WTC11 (cell line): ENCODE measurements around the gene KCNT2. TPM values are rescaled to one million over a fixed set of nuclear protein-coding genes. Genes with fewer than 3 reads are reported as not detected.

ENCODE experiments used
- ATAC-seq: fragments of 200-7000 bp; cut with Tn5 transposase; 2 replicates; pipeline ENCODE4 v1.10.0; 2021; ENCODE audit warnings: mild to moderate bottlenecking, moderate library complexity
- CTCF ChIA-PET: fragments of 300-600 bp; sonication (Branson Sonifier 250); formaldehyde crosslinking; loops from one replicate; lab custom pipeline; 2021; ENCODE audit warnings: antibody characterized with exemption; lab: Charles Lee
- POLR2A ChIA-PET: fragments of 350-600 bp; sonication (Branson Sonifier 250); formaldehyde crosslinking; loops from one replicate; lab custom pipeline; 2021; ENCODE audit warnings: antibody characterized with exemption; lab: Charles Lee
- DNase-seq: peaks from one replicate; pipeline ENCODE4 v3.0.0; 2021; ENCODE audit warnings: low spot score
- H3K27ac Mint-ChIP-seq: 2 replicates; pipeline ENCODE4 v1.8.0; 2021; ENCODE audit warnings: mixed read lengths
- H3K27me3 Mint-ChIP-seq: 2 replicates; pipeline ENCODE4 v1.8.0; 2021; ENCODE audit warnings: low read depth, mild to moderate bottlenecking, moderate library complexity, mixed read lengths
- H3K36me3 Mint-ChIP-seq: 2 replicates; pipeline ENCODE4 v1.8.0; 2021; ENCODE audit warnings: mixed read lengths
- H3K4me1 Mint-ChIP-seq: 2 replicates; pipeline ENCODE4 v1.8.0; 2022; ENCODE audit warnings: mixed read lengths
- H3K4me3 Mint-ChIP-seq: 2 replicates; pipeline ENCODE4 v1.8.0; 2021; ENCODE audit warnings: mild to moderate bottlenecking, moderate library complexity, mixed read lengths
- H3K9me3 Mint-ChIP-seq: 2 replicates; pipeline ENCODE4 v1.8.0; 2021; ENCODE audit warnings: mixed read lengths
- CREM ChIP-seq: sonication (generic); formaldehyde crosslinking; IDR thresholded peaks from 2 replicates; pipeline ENCODE4 v1.8.1; 2022; ENCODE audit warnings: mild to moderate bottlenecking, missing genetic modification reagents, moderate library complexity
- EMX1 ChIP-seq: fragments of 250-450 bp; sonication (Bioruptor Pico); IDR thresholded peaks from 2 replicates; pipeline ENCODE4 v1.8.0; 2021; ENCODE audit warnings: mild to moderate bottlenecking
- ETV6 ChIP-seq: sonication (generic); formaldehyde crosslinking; IDR thresholded peaks from 2 replicates; pipeline ENCODE4 v1.8.1; 2022; ENCODE audit warnings: mild to moderate bottlenecking, missing genetic modification reagents
- FOXK1 ChIP-seq: sonication (generic); formaldehyde crosslinking; IDR thresholded peaks from 2 replicates; pipeline ENCODE4 v1.8.0; 2022; ENCODE audit warnings: mild to moderate bottlenecking, moderate library complexity, missing genetic modification reagents
- FOXP1 ChIP-seq: sonication (generic); formaldehyde crosslinking; IDR thresholded peaks from 2 replicates; pipeline ENCODE4 v1.8.0; 2022; ENCODE audit warnings: missing genetic modification reagents, mild to moderate bottlenecking, moderate library complexity, borderline replicate concordance
- GABPB1 ChIP-seq: sonication (generic); formaldehyde crosslinking; IDR thresholded peaks from 2 replicates; pipeline ENCODE4 v1.8.1; 2023; ENCODE audit warnings: mild to moderate bottlenecking, missing genetic modification reagents
- MYBL2 ChIP-seq: sonication (generic); formaldehyde crosslinking; IDR thresholded peaks from 2 replicates; pipeline ENCODE4 v1.8.1; 2023; ENCODE audit warnings: mild to moderate bottlenecking, moderate library complexity, missing genetic modification reagents
- NFE2L1 ChIP-seq: sonication (generic); formaldehyde crosslinking; IDR thresholded peaks from 2 replicates; pipeline ENCODE4 v1.8.1; 2023; ENCODE audit warnings: missing genetic modification reagents
- NR1H2 ChIP-seq: sonication (generic); formaldehyde crosslinking; IDR thresholded peaks from 2 replicates; pipeline ENCODE4 v1.9.0; 2021; ENCODE audit warnings: mild to moderate bottlenecking, moderate library complexity, missing genetic modification reagents
- RORB ChIP-seq: fragments of 250-450 bp; sonication (Bioruptor Pico); IDR thresholded peaks from 2 replicates; pipeline ENCODE4 v1.9.0; 2021; ENCODE audit warnings: mild to moderate bottlenecking
- SMAD3 ChIP-seq: sonication (generic); formaldehyde crosslinking; IDR thresholded peaks from 2 replicates; pipeline ENCODE4 v1.8.0; 2022; ENCODE audit warnings: missing genetic modification reagents, mild to moderate bottlenecking, borderline replicate concordance
- SP1 ChIP-seq: sonication (generic); formaldehyde crosslinking; conservative IDR thresholded peaks from 2 replicates; pipeline ENCODE4 v1.8.1; 2022; ENCODE audit warnings: missing genetic modification reagents
- TP53 ChIP-seq: sonication (generic); formaldehyde crosslinking; IDR thresholded peaks from 2 replicates; pipeline ENCODE4 v1.8.1; 2023; ENCODE audit warnings: mild to moderate bottlenecking, missing genetic modification reagents
- ZNF121 ChIP-seq: sonication (generic); formaldehyde crosslinking; IDR thresholded peaks from 2 replicates; pipeline ENCODE4 v1.8.0; 2023; ENCODE audit warnings: missing genetic modification reagents
- ZNF138 ChIP-seq: sonication (generic); formaldehyde crosslinking; conservative IDR thresholded peaks from 2 replicates; pipeline ENCODE4 v1.8.1; 2022; ENCODE audit warnings: mild to moderate bottlenecking, moderate library complexity, missing genetic modification reagents
- ZNF219 ChIP-seq: sonication (generic); formaldehyde crosslinking; IDR thresholded peaks from 2 replicates; pipeline ENCODE4 v1.8.0; 2023; ENCODE audit warnings: missing genetic modification reagents, mild to moderate bottlenecking, borderline replicate concordance
- ZNF232 ChIP-seq: sonication (generic); formaldehyde crosslinking; IDR thresholded peaks from 2 replicates; pipeline ENCODE4 v1.8.0; 2022; ENCODE audit warnings: mild to moderate bottlenecking, missing genetic modification reagents
- ZNF416 ChIP-seq: fragments of 250-450 bp; sonication (Bioruptor Pico); IDR thresholded peaks from 2 replicates; pipeline ENCODE4 v1.9.0; 2021; ENCODE audit warnings: mild to moderate bottlenecking, inconsistent platforms
- ZNF423 ChIP-seq: fragments of 250-450 bp; sonication (Bioruptor Pico); IDR thresholded peaks from 2 replicates; pipeline ENCODE4 v2.1.2; 2022; ENCODE audit warnings: mild to moderate bottlenecking, moderate library complexity
- ZNF671 ChIP-seq: fragments of 250-450 bp; sonication (Bioruptor Pico); IDR thresholded peaks from 2 replicates; pipeline ENCODE4 v1.8.0; 2021; ENCODE audit warnings: mild to moderate bottlenecking
- total RNA-seq: library from RNA; stranded (reverse); gene quantifications from 3 replicates; pipeline ENCODE4 v1.2.3, GENCODE V29; 2021
- TF ChIP-seq, protein P1 (sequence below): sonication (generic); formaldehyde crosslinking; IDR thresholded peaks from 2 replicates; pipeline ENCODE4 v1.8.1; 2022; ENCODE audit warnings: mild to moderate bottlenecking, missing genetic modification reagents, moderate library complexity, borderline replicate concordance
- TF ChIP-seq, protein P2 (sequence below): sonication (generic); formaldehyde crosslinking; IDR thresholded peaks from 2 replicates; pipeline ENCODE4 v1.8.1; 2023; ENCODE audit warnings: mild to moderate bottlenecking, missing genetic modification reagents
- TF ChIP-seq, protein P3 (sequence below): sonication (generic); formaldehyde crosslinking; IDR thresholded peaks from 2 replicates; pipeline ENCODE4 v1.8.0; 2022; ENCODE audit warnings: mild to moderate bottlenecking, missing genetic modification reagents
- TF ChIP-seq, protein P4 (sequence below): sonication (generic); formaldehyde crosslinking; conservative IDR thresholded peaks from 2 replicates; pipeline ENCODE4 v1.8.1; 2022; ENCODE audit warnings: mild to moderate bottlenecking, missing genetic modification reagents
- TF ChIP-seq, protein P5 (sequence below): fragments of 250-450 bp; sonication (Bioruptor Pico); IDR thresholded peaks from 2 replicates; pipeline ENCODE4 v1.9.0; 2021; ENCODE audit warnings: mild to moderate bottlenecking
- TF ChIP-seq, protein P6 (sequence below): sonication (generic); formaldehyde crosslinking; IDR thresholded peaks from 2 replicates; pipeline ENCODE4 v1.8.1; 2022; ENCODE audit warnings: low read depth, mild to moderate bottlenecking, moderate library complexity, missing genetic modification reagents, borderline replicate concordance
- TF ChIP-seq, protein P7 (sequence below): fragments of 250-450 bp; sonication (Bioruptor Pico); IDR thresholded peaks from 2 replicates; pipeline ENCODE4 v2.1.2; 2022; ENCODE audit warnings: mild to moderate bottlenecking, moderate library complexity

The KCNT2 gene
- total RNA-seq, 1 experiment from 2014 or later: 11.6 TPM

DNA sequence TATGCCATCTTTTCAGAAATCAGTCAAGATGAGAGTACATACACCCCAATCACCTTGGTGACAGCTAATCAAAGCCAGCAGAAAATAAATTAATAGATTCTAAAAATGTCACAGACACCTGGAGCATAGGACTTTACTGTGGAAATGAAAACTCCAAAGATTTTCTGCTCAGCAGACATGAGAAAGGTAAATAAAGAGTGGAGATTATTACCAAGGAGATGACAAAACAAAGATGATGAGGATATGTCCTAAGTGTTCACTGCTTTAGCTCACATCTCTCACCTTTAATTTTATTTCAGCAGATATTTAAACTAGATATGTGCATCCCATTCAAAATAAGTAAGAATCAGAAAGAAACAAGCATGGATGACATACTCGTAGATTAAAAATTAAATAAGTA is 14.8 kb upstream of the KCNT2 start (continued):
- TF ChIP-seq SMAD3 (CRISPR knock-in tag) (no peak), ZNF219 (CRISPR knock-in tag) (no peak)

DNA sequence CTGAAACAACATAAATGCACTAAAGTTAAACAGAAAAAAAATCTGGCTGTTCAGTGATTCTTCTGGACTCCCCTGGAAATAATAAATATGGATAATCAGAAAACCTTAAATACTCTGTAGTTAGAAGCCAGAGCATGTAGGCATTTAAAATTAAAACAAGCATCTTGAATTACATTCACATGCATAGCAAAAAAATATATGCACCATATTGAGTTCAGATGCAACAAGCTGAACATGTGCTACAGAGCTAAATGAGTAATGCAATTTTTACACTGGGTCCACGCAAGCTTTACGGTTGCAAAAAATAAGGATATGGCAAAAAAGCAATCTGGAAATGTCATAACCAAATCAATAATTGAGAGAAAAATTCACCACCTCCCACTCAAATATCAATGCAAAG is 11.5 kb upstream of the KCNT2 start:
- no peak for DNase-seq
- Mint-ChIP-seq H3K4me3 (no peak overlapping the region), H3K27ac (no peak overlapping the region), H3K27me3 (no peaks in the 10 kb centered on the region; the same call in 1 of the 2 replicates), H3K9me3 (no peaks in the 10 kb centered on the region), H3K36me3 (no peaks in the 10 kb centered on the region), H3K4me1 (no peaks in the 10 kb centered on the region)
- ATAC-seq: no peak
- POLR2A ChIA-PET: no interaction called here
- CTCF ChIA-PET: no interaction called here
- TF ChIP-seq NR1H2 (CRISPR knock-in tag) (no peak), CREM (CRISPR knock-in tag) (no peak), NFE2L1 (no peak), FOXP1 (CRISPR knock-in tag) (no peak), SMAD3 (CRISPR knock-in tag) (no peak), SP1 (CRISPR knock-in tag) (no peak)
- TF ChIP-seq, protein P1, sequence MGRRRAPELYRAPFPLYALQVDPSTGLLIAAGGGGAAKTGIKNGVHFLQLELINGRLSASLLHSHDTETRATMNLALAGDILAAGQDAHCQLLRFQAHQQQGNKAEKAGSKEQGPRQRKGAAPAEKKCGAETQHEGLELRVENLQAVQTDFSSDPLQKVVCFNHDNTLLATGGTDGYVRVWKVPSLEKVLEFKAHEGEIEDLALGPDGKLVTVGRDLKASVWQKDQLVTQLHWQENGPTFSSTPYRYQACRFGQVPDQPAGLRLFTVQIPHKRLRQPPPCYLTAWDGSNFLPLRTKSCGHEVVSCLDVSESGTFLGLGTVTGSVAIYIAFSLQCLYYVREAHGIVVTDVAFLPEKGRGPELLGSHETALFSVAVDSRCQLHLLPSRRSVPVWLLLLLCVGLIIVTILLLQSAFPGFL: no peak
- TF ChIP-seq, protein P2, sequence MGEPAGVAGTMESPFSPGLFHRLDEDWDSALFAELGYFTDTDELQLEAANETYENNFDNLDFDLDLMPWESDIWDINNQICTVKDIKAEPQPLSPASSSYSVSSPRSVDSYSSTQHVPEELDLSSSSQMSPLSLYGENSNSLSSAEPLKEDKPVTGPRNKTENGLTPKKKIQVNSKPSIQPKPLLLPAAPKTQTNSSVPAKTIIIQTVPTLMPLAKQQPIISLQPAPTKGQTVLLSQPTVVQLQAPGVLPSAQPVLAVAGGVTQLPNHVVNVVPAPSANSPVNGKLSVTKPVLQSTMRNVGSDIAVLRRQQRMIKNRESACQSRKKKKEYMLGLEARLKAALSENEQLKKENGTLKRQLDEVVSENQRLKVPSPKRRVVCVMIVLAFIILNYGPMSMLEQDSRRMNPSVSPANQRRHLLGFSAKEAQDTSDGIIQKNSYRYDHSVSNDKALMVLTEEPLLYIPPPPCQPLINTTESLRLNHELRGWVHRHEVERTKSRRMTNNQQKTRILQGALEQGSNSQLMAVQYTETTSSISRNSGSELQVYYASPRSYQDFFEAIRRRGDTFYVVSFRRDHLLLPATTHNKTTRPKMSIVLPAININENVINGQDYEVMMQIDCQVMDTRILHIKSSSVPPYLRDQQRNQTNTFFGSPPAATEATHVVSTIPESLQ (CRISPR knock-in tag): no peak

DNA sequence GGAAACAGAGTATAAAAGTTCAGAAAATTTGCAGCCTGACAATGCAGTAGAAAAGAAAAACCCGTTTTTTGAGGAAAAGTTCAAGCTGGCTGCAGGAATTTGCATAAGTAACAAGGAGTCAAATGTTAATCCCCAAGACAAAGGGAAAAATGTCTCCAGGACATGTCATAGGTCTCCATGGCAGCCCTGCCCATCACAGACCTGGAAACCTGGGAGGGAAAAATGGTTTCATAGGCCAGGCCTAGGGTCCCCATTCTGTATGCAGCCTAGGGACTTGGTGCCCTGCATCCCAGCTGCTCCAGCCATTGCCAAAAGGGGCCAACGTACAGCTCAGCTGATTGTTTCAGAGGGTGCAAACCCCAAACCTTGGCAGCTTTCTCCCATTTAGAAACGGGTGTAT is 3.6 kb upstream of the KCNT2 start:
- ChIA-PET POLR2A (no interaction called here), CTCF (no interaction called here)
- ATAC-seq (no peak), DNase-seq (peak; percentile 27)
- Mint-ChIP-seq H3K36me3 (no peaks in the 10 kb centered on the region), H3K27ac (peak overlapping the region; percentile 47; the same call in 1 of the 2 replicates), H3K4me3 (no peak overlapping the region; the same call in 1 of the 2 replicates), H3K4me1 (peaks cover 38% of the 10 kb centered on the region), H3K27me3 (no peaks in the 10 kb centered on the region; the same call in 1 of the 2 replicates), H3K9me3 (no peaks in the 10 kb centered on the region)
- TF ChIP-seq GABPB1 (CRISPR knock-in tag): no peak
- no peak for TF ChIP-seq ZNF138 (CRISPR knock-in tag)
- no peak for TF ChIP-seq EMX1
- TF ChIP-seq TP53 (CRISPR knock-in tag): no peak
- TF ChIP-seq ZNF232 (CRISPR knock-in tag): no peak
- TF ChIP-seq, protein P3, sequence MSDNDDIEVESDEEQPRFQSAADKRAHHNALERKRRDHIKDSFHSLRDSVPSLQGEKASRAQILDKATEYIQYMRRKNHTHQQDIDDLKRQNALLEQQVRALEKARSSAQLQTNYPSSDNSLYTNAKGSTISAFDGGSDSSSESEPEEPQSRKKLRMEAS: no peak
- no peak for TF ChIP-seq ZNF121 (CRISPR knock-in tag)
- TF ChIP-seq, protein P4, sequence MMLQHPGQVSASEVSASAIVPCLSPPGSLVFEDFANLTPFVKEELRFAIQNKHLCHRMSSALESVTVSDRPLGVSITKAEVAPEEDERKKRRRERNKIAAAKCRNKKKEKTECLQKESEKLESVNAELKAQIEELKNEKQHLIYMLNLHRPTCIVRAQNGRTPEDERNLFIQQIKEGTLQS (CRISPR knock-in tag): no peak
- no peak for TF ChIP-seq ETV6 (CRISPR knock-in tag)
- TF ChIP-seq ZNF423 (CRISPR knock-in tag): no peak
- TF ChIP-seq, protein P5, sequence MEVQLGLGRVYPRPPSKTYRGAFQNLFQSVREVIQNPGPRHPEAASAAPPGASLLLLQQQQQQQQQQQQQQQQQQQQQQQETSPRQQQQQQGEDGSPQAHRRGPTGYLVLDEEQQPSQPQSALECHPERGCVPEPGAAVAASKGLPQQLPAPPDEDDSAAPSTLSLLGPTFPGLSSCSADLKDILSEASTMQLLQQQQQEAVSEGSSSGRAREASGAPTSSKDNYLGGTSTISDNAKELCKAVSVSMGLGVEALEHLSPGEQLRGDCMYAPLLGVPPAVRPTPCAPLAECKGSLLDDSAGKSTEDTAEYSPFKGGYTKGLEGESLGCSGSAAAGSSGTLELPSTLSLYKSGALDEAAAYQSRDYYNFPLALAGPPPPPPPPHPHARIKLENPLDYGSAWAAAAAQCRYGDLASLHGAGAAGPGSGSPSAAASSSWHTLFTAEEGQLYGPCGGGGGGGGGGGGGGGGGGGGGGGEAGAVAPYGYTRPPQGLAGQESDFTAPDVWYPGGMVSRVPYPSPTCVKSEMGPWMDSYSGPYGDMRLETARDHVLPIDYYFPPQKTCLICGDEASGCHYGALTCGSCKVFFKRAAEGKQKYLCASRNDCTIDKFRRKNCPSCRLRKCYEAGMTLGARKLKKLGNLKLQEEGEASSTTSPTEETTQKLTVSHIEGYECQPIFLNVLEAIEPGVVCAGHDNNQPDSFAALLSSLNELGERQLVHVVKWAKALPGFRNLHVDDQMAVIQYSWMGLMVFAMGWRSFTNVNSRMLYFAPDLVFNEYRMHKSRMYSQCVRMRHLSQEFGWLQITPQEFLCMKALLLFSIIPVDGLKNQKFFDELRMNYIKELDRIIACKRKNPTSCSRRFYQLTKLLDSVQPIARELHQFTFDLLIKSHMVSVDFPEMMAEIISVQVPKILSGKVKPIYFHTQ (CRISPR knock-in tag): no peak
- no peak for TF ChIP-seq ZNF416 (CRISPR knock-in tag)
- TF ChIP-seq, protein P6, sequence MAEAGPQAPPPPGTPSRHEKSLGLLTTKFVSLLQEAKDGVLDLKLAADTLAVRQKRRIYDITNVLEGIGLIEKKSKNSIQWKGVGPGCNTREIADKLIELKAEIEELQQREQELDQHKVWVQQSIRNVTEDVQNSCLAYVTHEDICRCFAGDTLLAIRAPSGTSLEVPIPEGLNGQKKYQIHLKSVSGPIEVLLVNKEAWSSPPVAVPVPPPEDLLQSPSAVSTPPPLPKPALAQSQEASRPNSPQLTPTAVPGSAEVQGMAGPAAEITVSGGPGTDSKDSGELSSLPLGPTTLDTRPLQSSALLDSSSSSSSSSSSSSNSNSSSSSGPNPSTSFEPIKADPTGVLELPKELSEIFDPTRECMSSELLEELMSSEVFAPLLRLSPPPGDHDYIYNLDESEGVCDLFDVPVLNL (CRISPR knock-in tag): no peak
- TF ChIP-seq, protein P7, sequence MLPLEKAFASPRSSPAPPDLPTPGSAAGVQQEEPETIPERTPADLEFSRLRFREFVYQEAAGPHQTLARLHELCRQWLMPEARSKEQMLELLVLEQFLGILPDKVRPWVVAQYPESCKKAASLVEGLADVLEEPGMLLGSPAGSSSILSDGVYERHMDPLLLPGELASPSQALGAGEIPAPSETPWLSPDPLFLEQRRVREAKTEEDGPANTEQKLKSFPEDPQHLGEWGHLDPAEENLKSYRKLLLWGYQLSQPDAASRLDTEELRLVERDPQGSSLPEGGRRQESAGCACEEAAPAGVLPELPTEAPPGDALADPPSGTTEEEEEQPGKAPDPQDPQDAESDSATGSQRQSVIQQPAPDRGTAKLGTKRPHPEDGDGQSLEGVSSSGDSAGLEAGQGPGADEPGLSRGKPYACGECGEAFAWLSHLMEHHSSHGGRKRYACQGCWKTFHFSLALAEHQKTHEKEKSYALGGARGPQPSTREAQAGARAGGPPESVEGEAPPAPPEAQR: no peak
- no peak for TF ChIP-seq RORB (CRISPR knock-in tag)
- no peak for TF ChIP-seq FOXK1 (CRISPR knock-in tag)
- no peak for TF ChIP-seq MYBL2 (CRISPR knock-in tag)
- no peak for TF ChIP-seq ZNF219 (CRISPR knock-in tag)
- no peak for TF ChIP-seq ZNF671 (CRISPR knock-in tag)
